ENCODE results near the gene SCRT2. TPM values are rescaled to one million over a fixed set of nuclear protein-coding genes. Genes with fewer than 3 reads are reported as not detected.
A peak's percentile ranks its signal among the peaks of the same experiment; 100 is the strongest.

SCRT2 gene
- total and polyA plus RNA-seq, 2 donors (not counting 3 experiments of a cell fraction or from before 2014, with no cell fraction given) = not detected

GRCh38 chr20:667351-668034 lies 8.1 kb downstream of the SCRT2 start:
- ChIA-PET POLR2A (interaction anchor here (0.5 kb wide), 1 partner anchor 23 kb away, joined by 13 read pairs; no protein-coding TSS in a partner anchor), CTCF (interaction anchor here (0.5 to 4.5 kb wide), 44 partner anchors 8 to 1921 kb away, joined by 3 to 90 read pairs (median 5); partner anchors contain the start of genes CSNK2A1, SCRT2 and SRXN1)
- Histone ChIP-seq H3K4me1 (ENCODE audit: control insufficient read depth, extremely low read depth, insufficient read depth, low read length) (no peaks in the 10 kb centered on the region), H3K4me2 (ENCODE audit: insufficient read depth, low read length) (no peak overlapping the region), H3K79me2 (ENCODE audit: control insufficient read depth, insufficient read depth, low read length) (no peaks in the 10 kb centered on the region), H3K9me1 (replicated peaks; ENCODE audit: control insufficient read depth, extremely low read depth, insufficient read depth, low read length) (no peaks in the 10 kb centered on the region), H3K27me3 (ENCODE audit: control insufficient read depth in 2 of 2, insufficient read depth in 2 of 2, low read length in 2 of 2) (peaks cover 38 to 48% of the 10 kb centered on the region in 2 experiments), H3K4me3 (replicated peaks in 1 of 3; ENCODE audit: insufficient read depth in 1 of 3, low read depth in 1 of 3, low read length in 3 of 3) (no peak overlapping the region), H3K9ac (replicated peaks; ENCODE audit: extremely low read depth, insufficient read depth, low read length) (no peak overlapping the region), H3K36me3 (ENCODE audit: control insufficient read depth in 2 of 2, extremely low read depth in 1 of 2, insufficient read depth in 2 of 2, low read length in 2 of 2) (no peaks in the 10 kb centered on the region), H3K9me3 (replicated peaks; ENCODE audit: control insufficient read depth, insufficient read depth, low read length) (no peaks in the 10 kb centered on the region), H3K27ac (ENCODE audit: insufficient read depth, low read depth, low read length) (no peak overlapping the region), H4K20me1 (replicated peaks; ENCODE audit: control insufficient read depth, extremely low read depth, insufficient read depth, low read length) (no peaks in the 10 kb centered on the region), H2AFZ (ENCODE audit: low read depth, low read length) (no peak overlapping the region)
- DNase-seq (ENCODE audit: low read depth, low spot score) = peak; percentile 46
- peak; percentile 71 for FAIRE-seq
- intact Hi-C loops (cut with micrococcal nuclease) (loop anchor here (1.0 to 5.0 kb wide), 2 partner anchors 70 to 106 kb away; no protein-coding TSS in a partner anchor), dilution Hi-C loops (cut with MboI; ENCODE audit: extremely low pct_ligation_motif_present, low sequenced_read_pairs) (no loop called here)
- peak; percentile 91 to 92 for TF ChIP-seq CTCF (IDR thresholded peaks at IDR 0.05; ENCODE audit: extremely low read depth in 1 of 2, insufficient read depth in 1 of 2, low read depth in 1 of 2, low read length in 2 of 2)
- TF ChIP-seq POLR2AphosphoS5 (IDR thresholded peaks at IDR 0.05; ENCODE audit: insufficient read depth, low read depth, low read length) = no peak
- BruUV-seq (replicated peaks) = no TSS peak

GRCh38 chr20:666877-667276 lies 8.7 kb downstream of the SCRT2 start:
- Histone ChIP-seq H3K27ac (ENCODE audit: insufficient read depth, low read depth, low read length) (no peak overlapping the region), H3K79me2 (ENCODE audit: control insufficient read depth, insufficient read depth, low read length) (no peaks in the 10 kb centered on the region), H3K9ac (replicated peaks; ENCODE audit: extremely low read depth, insufficient read depth, low read length) (no peak overlapping the region), H3K4me2 (ENCODE audit: insufficient read depth, low read length) (no peak overlapping the region), H3K9me3 (replicated peaks; ENCODE audit: control insufficient read depth, insufficient read depth, low read length) (no peaks in the 10 kb centered on the region), H4K20me1 (replicated peaks; ENCODE audit: control insufficient read depth, extremely low read depth, insufficient read depth, low read length) (no peaks in the 10 kb centered on the region), H2AFZ (ENCODE audit: low read depth, low read length) (no peak overlapping the region), H3K36me3 (ENCODE audit: control insufficient read depth in 2 of 2, extremely low read depth in 1 of 2, insufficient read depth in 2 of 2, low read length in 2 of 2) (no peaks in the 10 kb centered on the region), H3K4me3 (replicated peaks in 1 of 3; ENCODE audit: insufficient read depth in 1 of 3, low read depth in 1 of 3, low read length in 3 of 3) (no peak overlapping the region), H3K4me1 (ENCODE audit: control insufficient read depth, extremely low read depth, insufficient read depth, low read length) (no peaks in the 10 kb centered on the region), H3K9me1 (replicated peaks; ENCODE audit: control insufficient read depth, extremely low read depth, insufficient read depth, low read length) (no peaks in the 10 kb centered on the region), H3K27me3 (ENCODE audit: control insufficient read depth in 2 of 2, insufficient read depth in 2 of 2, low read length in 2 of 2) (peaks cover 37 to 47% of the 10 kb centered on the region in 2 experiments)
- POLR2A ChIA-PET = no interaction called here
- DNase-seq (ENCODE audit: low read depth, low spot score) (no peak), FAIRE-seq (no peak)
- no TSS peak for BruUV-seq (replicated peaks)
- CTCF ChIA-PET = interaction anchor here (0.5 to 4.5 kb wide), 45 partner anchors 8 to 1921 kb away, joined by 3 to 90 read pairs (median 5); partner anchors contain the start of genes CSNK2A1, SCRT2 and SRXN1
- dilution Hi-C loops (cut with MboI; ENCODE audit: extremely low pct_ligation_motif_present, low sequenced_read_pairs) = no loop called here
- TF ChIP-seq POLR2AphosphoS5 (IDR thresholded peaks at IDR 0.05; ENCODE audit: insufficient read depth, low read depth, low read length) (no peak), MAX (IDR thresholded peaks at IDR 0.05; ENCODE audit: insufficient read depth, insufficient read length) (no peak), CTCF (IDR thresholded peaks at IDR 0.05; ENCODE audit: extremely low read depth in 1 of 2, insufficient read depth in 1 of 2, low read depth in 1 of 2, low read length in 2 of 2) (no peak), MYC (IDR thresholded peaks at IDR 0.05; ENCODE audit: low read depth, low read length) (no peak), GATA2 (IDR thresholded peaks at IDR 0.05; ENCODE audit: insufficient read depth, insufficient read length, low read depth, low read length) (no peak), POLR2A (IDR thresholded peaks at IDR 0.05; ENCODE audit: low read depth, low read length) (no peak), FOS (IDR thresholded peaks at IDR 0.05; ENCODE audit: borderline replicate concordance, insufficient read depth, low read length) (no peak), JUN (IDR thresholded peaks at IDR 0.05; ENCODE audit: borderline replicate concordance, insufficient read depth, insufficient read length, low read depth) (no peak), EZH2 (IDR thresholded peaks at IDR 0.05; ENCODE audit: borderline replicate concordance, low read depth, low read length, severe bottlenecking) (no peak)
- intact Hi-C loops (cut with micrococcal nuclease) = loop anchor here (1.0 to 5.0 kb wide), 2 partner anchors 70 to 106 kb away; no protein-coding TSS in a partner anchor

All from endothelial cell of umbilical vein (primary cell).